ENCODE measurements around the gene HMGN4. TPM values are rescaled to one million over a fixed set of nuclear protein-coding genes. Genes with fewer than 3 reads are reported as not detected.

HMGN4 gene
- polyA plus RNA-seq, 3 donors = 28.1 to 116 (median 91.3) TPM

DNA sequence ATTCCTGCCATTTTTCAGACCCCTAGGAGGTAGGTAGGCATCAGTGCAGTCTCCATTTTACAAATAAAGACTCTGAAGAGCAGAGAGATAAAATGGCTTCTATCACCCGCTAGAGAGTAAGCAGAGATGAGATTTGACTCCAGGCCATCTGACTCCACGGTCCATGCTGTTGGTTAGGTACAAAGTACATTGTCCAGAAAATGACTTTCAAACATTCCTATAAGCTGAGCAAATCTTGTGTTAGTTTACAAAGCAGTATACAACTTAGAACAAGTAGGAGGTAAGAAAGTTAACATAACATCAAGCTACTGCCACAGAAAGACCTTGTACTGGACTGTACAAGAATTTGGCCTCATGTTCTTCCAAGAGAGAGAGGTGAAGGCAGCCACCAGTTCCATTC lies 23.2 kb upstream of the HMGN4 start:
- no CpG with 5 or more reads among the region's 2 CpGs for WGBS (ENCODE audit: insufficient coverage)
- H3K9me3 Mint-ChIP-seq = peaks cover 0 to 4% (median 0%) of the 10 kb centered on the region in 7 donors
- H3K4me2 ChIP-seq (replicated peaks; ENCODE audit: extremely low read depth, low read length, poor library complexity, severe bottlenecking) = no peak overlapping the region

DNA sequence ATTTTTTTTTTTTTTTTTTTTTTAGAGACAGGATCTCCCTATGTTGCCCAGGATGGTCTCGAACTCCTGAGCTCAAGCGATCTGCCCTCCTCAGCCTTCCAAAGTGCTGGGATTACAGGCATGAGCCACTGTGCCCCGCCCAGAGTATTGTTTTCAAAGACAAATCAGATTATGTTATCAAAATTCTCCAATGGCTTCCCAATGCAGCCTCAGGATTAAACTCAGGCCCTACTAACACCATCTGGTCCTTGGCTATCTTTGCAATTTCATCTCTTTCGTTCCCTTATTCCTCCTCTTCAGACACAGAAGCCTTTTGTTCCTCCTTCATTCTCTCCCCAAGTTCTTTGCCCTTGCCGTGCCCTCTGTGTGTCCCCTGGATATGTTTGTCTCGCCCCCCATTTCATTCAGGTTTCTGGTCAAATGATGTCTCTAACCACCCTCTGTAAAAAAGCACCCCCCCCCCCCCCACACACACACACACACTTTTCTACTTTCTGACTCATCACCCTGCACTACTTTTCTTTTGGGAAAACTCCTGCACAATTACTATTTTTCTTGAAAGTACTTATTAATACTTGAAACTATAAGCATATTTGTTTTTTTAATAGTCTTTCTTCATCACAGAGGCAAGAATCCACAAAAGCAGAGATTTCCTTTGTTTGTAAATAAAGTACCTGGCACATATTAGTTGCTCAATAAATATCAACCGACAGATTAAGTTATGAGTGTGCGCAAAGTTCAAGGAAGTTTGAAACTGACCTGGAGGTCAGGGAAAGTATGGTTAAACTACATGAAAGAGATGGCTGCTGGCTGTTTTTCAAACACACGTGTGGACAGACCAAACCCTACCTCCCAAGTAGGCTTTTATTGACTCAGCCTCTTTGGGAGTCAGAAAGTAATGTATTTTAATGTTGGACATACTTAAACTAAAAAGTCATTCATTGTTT lies 21.4 kb upstream of the HMGN4 start:
- no peaks in the 10 kb centered on the region for H4K20me1 ChIP-seq (ENCODE audit: insufficient read depth, low read length)
- H3K9me3 Mint-ChIP-seq = peaks cover 0 to 6% (median 0%) of the 10 kb centered on the region in 7 donors
- H3K4me3 ChIP-seq (replicated peaks in 1 of 3; ENCODE audit: low read depth in 2 of 3, low read length in 3 of 3) = no peak overlapping the region
- no peaks in the 10 kb centered on the region for H3K9me3 ChIP-seq (replicated peaks in 1 of 2; ENCODE audit: control insufficient read depth in 1 of 2, insufficient read depth in 1 of 2, low read length in 2 of 2)
- no peak overlapping the region for H3K9ac ChIP-seq (ENCODE audit: insufficient read depth, low read length, poor library complexity, severe bottlenecking)
- no peak overlapping the region for H3K27ac ChIP-seq (ENCODE audit: low read depth in 1 of 2, low read length in 2 of 2)
- H3K27me3 Mint-ChIP-seq (ENCODE audit: low read depth in 3 of 3) = no peaks in the 10 kb centered on the region
- no peak overlapping the region for H2AFZ ChIP-seq (ENCODE audit: insufficient read depth, low read depth, low read length, poor library complexity, severe bottlenecking)
- WGBS (ENCODE audit: insufficient coverage) = 94% methylated on average over 5 of the region's 9 CpGs
- no peaks in the 10 kb centered on the region for H3K36me3 Mint-ChIP-seq
- no peaks in the 10 kb centered on the region for H3K27me3 ChIP-seq (ENCODE audit: control insufficient read depth in 2 of 2, insufficient read depth in 2 of 2, low read length in 2 of 2)
- H3K27ac Mint-ChIP-seq = no peak overlapping the region
- H3K4me1 Mint-ChIP-seq = peaks cover 10% of the 10 kb centered on the region
- TF ChIP-seq, protein P1, sequence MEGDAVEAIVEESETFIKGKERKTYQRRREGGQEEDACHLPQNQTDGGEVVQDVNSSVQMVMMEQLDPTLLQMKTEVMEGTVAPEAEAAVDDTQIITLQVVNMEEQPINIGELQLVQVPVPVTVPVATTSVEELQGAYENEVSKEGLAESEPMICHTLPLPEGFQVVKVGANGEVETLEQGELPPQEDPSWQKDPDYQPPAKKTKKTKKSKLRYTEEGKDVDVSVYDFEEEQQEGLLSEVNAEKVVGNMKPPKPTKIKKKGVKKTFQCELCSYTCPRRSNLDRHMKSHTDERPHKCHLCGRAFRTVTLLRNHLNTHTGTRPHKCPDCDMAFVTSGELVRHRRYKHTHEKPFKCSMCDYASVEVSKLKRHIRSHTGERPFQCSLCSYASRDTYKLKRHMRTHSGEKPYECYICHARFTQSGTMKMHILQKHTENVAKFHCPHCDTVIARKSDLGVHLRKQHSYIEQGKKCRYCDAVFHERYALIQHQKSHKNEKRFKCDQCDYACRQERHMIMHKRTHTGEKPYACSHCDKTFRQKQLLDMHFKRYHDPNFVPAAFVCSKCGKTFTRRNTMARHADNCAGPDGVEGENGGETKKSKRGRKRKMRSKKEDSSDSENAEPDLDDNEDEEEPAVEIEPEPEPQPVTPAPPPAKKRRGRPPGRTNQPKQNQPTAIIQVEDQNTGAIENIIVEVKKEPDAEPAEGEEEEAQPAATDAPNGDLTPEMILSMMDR (IDR thresholded peaks at IDR 0.05) = no peak
- H3K4me2 ChIP-seq (replicated peaks; ENCODE audit: extremely low read depth, low read length, poor library complexity, severe bottlenecking) = no peak overlapping the region
- DNase-seq = no peak
- H3K36me3 ChIP-seq (replicated peaks in 1 of 2; ENCODE audit: control insufficient read depth in 1 of 2, insufficient read depth in 2 of 2, low read length in 2 of 2) = no peaks in the 10 kb centered on the region
- no peaks in the 10 kb centered on the region for H3K79me2 ChIP-seq (ENCODE audit: insufficient read depth, low read length)
- peaks cover 6 to 13% of the 10 kb centered on the region in 2 donors for H3K4me1 ChIP-seq (ENCODE audit: control insufficient read depth in 1 of 2, insufficient read depth in 2 of 2, low read length in 2 of 2)
- intact Hi-C loops (cut with micrococcal nuclease) = no loop called here
- H3K4me3 Mint-ChIP-seq = no peak overlapping the region

More for the DNA sequence above, 23.2 kb upstream of the HMGN4 start:
- Histone ChIP-seq H3K4me3 (replicated peaks in 1 of 3; ENCODE audit: low read depth in 2 of 3, low read length in 3 of 3) (no peak overlapping the region), H3K79me2 (ENCODE audit: insufficient read depth, low read length) (no peaks in the 10 kb centered on the region), H3K4me1 (ENCODE audit: control insufficient read depth in 1 of 2, insufficient read depth in 2 of 2, low read length in 2 of 2) (peaks cover under 1 to 2% of the 10 kb centered on the region in 2 donors), H3K9me3 (replicated peaks in 1 of 2; ENCODE audit: control insufficient read depth in 1 of 2, insufficient read depth in 1 of 2, low read length in 2 of 2) (no peaks in the 10 kb centered on the region), H2AFZ (ENCODE audit: insufficient read depth, low read depth, low read length, poor library complexity, severe bottlenecking) (no peak overlapping the region), H3K27ac (ENCODE audit: low read depth in 1 of 2, low read length in 2 of 2) (no peak overlapping the region), H4K20me1 (ENCODE audit: insufficient read depth, low read length) (no peaks in the 10 kb centered on the region), H3K36me3 (replicated peaks in 1 of 2; ENCODE audit: control insufficient read depth in 1 of 2, insufficient read depth in 2 of 2, low read length in 2 of 2) (no peaks in the 10 kb centered on the region), H3K9ac (ENCODE audit: insufficient read depth, low read length, poor library complexity, severe bottlenecking) (no peak overlapping the region), H3K27me3 (ENCODE audit: control insufficient read depth in 2 of 2, insufficient read depth in 2 of 2, low read length in 2 of 2) (no peaks in the 10 kb centered on the region)
- Mint-ChIP-seq H3K27ac (no peak overlapping the region), H3K4me1 (peaks cover 1% of the 10 kb centered on the region), H3K27me3 (ENCODE audit: low read depth in 3 of 3) (no peaks in the 10 kb centered on the region), H3K36me3 (no peaks in the 10 kb centered on the region), H3K4me3 (no peak overlapping the region)
- intact Hi-C loops (cut with micrococcal nuclease) = no loop called here
- DNase-seq = no peak
- TF ChIP-seq, protein P1 (IDR thresholded peaks at IDR 0.05) = no peak

Measured in CD14-positive monocyte (primary cell).